CD4-positive, alpha-beta T cell (primary cell): Measurements from ENCODE around the gene HMCN1. TPM values are rescaled to one million over a fixed set of nuclear protein-coding genes. Genes with fewer than 3 reads are reported as not detected.

ENCODE experiments used
- ATAC-seq: fragments of 200-7000 bp; cut with Tn5 transposase; one replicate; pipeline ENCODE4 v1.10.0; 2022; ENCODE audit warnings: mild to moderate bottlenecking; ENCODE audit not compliant: poor library complexity
- CTCF ChIA-PET: fragments of 350-600 bp; sonication (Branson Sonifier 250); formaldehyde crosslinking; loops from one replicate; lab custom pipeline; 2021; ENCODE audit warnings: antibody characterized with exemption, inconsistent platforms; lab: Charles Lee
- POLR2A ChIA-PET: fragments of 350-600 bp; sonication (Branson Sonifier 250); formaldehyde crosslinking; loops from one replicate; lab custom pipeline; 2021; ENCODE audit warnings: antibody characterized with exemption, inconsistent platforms; lab: Charles Lee
- DNase-seq, 14 experiments: peaks; one replicate each; pipeline ENCODE4 v3.0.0-alpha.2; 2013 to 2020; ENCODE audit warnings: mixed read lengths in 2 of 14
- H3K27ac ChIP-seq, 2 donors: one replicate each; pipeline versions ENCODE4 v1.5.1 to v1.7.0; 2013; ENCODE audit warnings: low read length in 2 of 2, low read depth in 1 of 2, mild to moderate bottlenecking in 1 of 2
- H3K27me3 ChIP-seq, 2 experiments: 1 replicate in 1 of 2; 2 replicates in 1 of 2; pipeline versions ENCODE4 v1.6.1 to v1.7.0; 2013; ENCODE audit warnings: low read length in 2 of 2, control low read depth in 1 of 2, mild to moderate bottlenecking in 1 of 2, moderate library complexity in 1 of 2; ENCODE audit not compliant: insufficient read depth in 2 of 2, control insufficient read depth in 1 of 2
- H3K36me3 ChIP-seq: one replicate; pipeline ENCODE4 v1.6.1; 2013; ENCODE audit warnings: low read length, control low read depth; ENCODE audit not compliant: insufficient read depth
- H3K4me1 ChIP-seq: one replicate; pipeline ENCODE4 v1.6.1; 2013; ENCODE audit warnings: low read length, control low read depth; ENCODE audit not compliant: insufficient read depth
- H3K4me3 ChIP-seq: one replicate; pipeline ENCODE4 v1.5.1; 2013; ENCODE audit warnings: mild to moderate bottlenecking, low read length, moderate library complexity
- H3K9me3 ChIP-seq, 2 experiments: 1 replicate in 1 of 2; 2 replicates in 1 of 2; pipeline versions ENCODE4 v1.6.1 to v1.7.0; 2013; ENCODE audit warnings: low read length in 2 of 2, mild to moderate bottlenecking in 2 of 2, control low read depth in 1 of 2, moderate library complexity in 1 of 2; ENCODE audit not compliant: control insufficient read depth in 1 of 2, insufficient read depth in 1 of 2
- H3K27ac Mint-ChIP-seq: one replicate; pipeline ENCODE4 v1.8.0; 2020; ENCODE audit warnings: mixed read lengths
- H3K27me3 Mint-ChIP-seq: one replicate; pipeline ENCODE4 v1.8.0; 2021; ENCODE audit warnings: mixed read lengths
- H3K36me3 Mint-ChIP-seq: one replicate; pipeline ENCODE4 v1.8.0; 2021; ENCODE audit warnings: low read depth, mixed read lengths
- H3K4me1 Mint-ChIP-seq: one replicate; pipeline ENCODE4 v1.8.0; 2021; ENCODE audit warnings: low read depth, mixed read lengths
- H3K4me3 Mint-ChIP-seq: one replicate; pipeline ENCODE4 v1.8.0; 2020; ENCODE audit warnings: mild to moderate bottlenecking, mixed read lengths
- H3K9me3 Mint-ChIP-seq: one replicate; pipeline ENCODE4 v1.8.0; 2020; ENCODE audit warnings: mixed read lengths
- CTCF ChIP-seq: fragments of 200-600 bp; IDR thresholded peaks from one replicate; pipeline ENCODE4 v1.8.0; 2022; ENCODE audit warnings: antibody characterized with exemption, mild to moderate bottlenecking
- intact Hi-C, 2 experiments: fragments of 100-400 bp; cut with DNase I in 1 of 2; cut with micrococcal nuclease in 1 of 2; formaldehyde crosslinking; loops; one replicate each; pipeline versions ENCODE4 v1.15.1 to v1.9.0; 2023 to 2025; cut with DNase I, micrococcal nuclease
- total RNA-seq, 174 experiments: library from RNA in 2 of 174; stranded (reverse) in 2 of 174; gene quantifications; one replicate each; pipeline ENCODE4 v1.2.3 and lab custom pipeline; 2021 to 2026

HMCN1 gene
- total RNA-seq, 2 experiments from 2014 or later, result 0.14 TPM

GRCh38 chr1:185912504-185912903 is 178.3 kb downstream of the HMCN1 start:
- Mint-ChIP-seq H3K36me3 (no peaks in the 10 kb centered on the region), H3K27ac (no peak overlapping the region), H3K4me1 (no peaks in the 10 kb centered on the region), H3K27me3 (no peaks in the 10 kb centered on the region), H3K4me3 (no peak overlapping the region), H3K9me3 (no peaks in the 10 kb centered on the region)
- CTCF ChIA-PET, result no interaction called here
- ATAC-seq, result no peak
- no peaks in the 10 kb centered on the region for H3K27me3 ChIP-seq
- H3K27ac ChIP-seq, result no peak overlapping the region
- H3K4me3 ChIP-seq, result no peak overlapping the region
- no peaks in the 10 kb centered on the region for H3K36me3 ChIP-seq
- no peak for DNase-seq
- no peaks in the 10 kb centered on the region for H3K4me1 ChIP-seq
- no peak for TF ChIP-seq CTCF
- intact Hi-C loops, result no loop called here
- no peaks in the 10 kb centered on the region for H3K9me3 ChIP-seq
- POLR2A ChIA-PET, result no interaction called here

GRCh38 chr1:185914089-185914488 is 179.9 kb downstream of the HMCN1 start:
- CTCF ChIA-PET, result no interaction called here

GRCh38 chr1:185916861-185917260 is 182.7 kb downstream of the HMCN1 start:
- CTCF ChIA-PET, result no interaction called here
- TF ChIP-seq CTCF, result no peak
- no peaks in the 10 kb centered on the region for H3K9me3 Mint-ChIP-seq
- H3K27me3 Mint-ChIP-seq, result no peaks in the 10 kb centered on the region
- no peak overlapping the region for H3K4me3 ChIP-seq
- H3K36me3 ChIP-seq, result no peaks in the 10 kb centered on the region
- intact Hi-C loops, result no loop called here
- POLR2A ChIA-PET, result no interaction called here
- no peak overlapping the region for H3K4me3 Mint-ChIP-seq
- no peaks in the 10 kb centered on the region for H3K4me1 Mint-ChIP-seq
- H3K27me3 ChIP-seq, result no peaks in the 10 kb centered on the region
- ATAC-seq, result no peak
- no peaks in the 10 kb centered on the region for H3K9me3 ChIP-seq
- no peak overlapping the region for H3K27ac ChIP-seq
- no peaks in the 10 kb centered on the region for H3K4me1 ChIP-seq
- no peak for DNase-seq
- H3K36me3 Mint-ChIP-seq, result no peaks in the 10 kb centered on the region
- no peak overlapping the region for H3K27ac Mint-ChIP-seq

More at GRCh38 chr1:185914089-185914488, 179.9 kb downstream of the HMCN1 start:
- Histone ChIP-seq H3K27me3 (no peaks in the 10 kb centered on the region), H3K27ac (no peak overlapping the region), H3K4me1 (no peaks in the 10 kb centered on the region), H3K36me3 (no peaks in the 10 kb centered on the region), H3K9me3 (no peaks in the 10 kb centered on the region), H3K4me3 (no peak overlapping the region)
- no peak for TF ChIP-seq CTCF
- DNase-seq (no peak), ATAC-seq (no peak)
- Mint-ChIP-seq H3K27me3 (no peaks in the 10 kb centered on the region), H3K4me1 (no peaks in the 10 kb centered on the region), H3K27ac (no peak overlapping the region), H3K9me3 (no peaks in the 10 kb centered on the region), H3K36me3 (no peaks in the 10 kb centered on the region), H3K4me3 (no peak overlapping the region)
- intact Hi-C loops, result no loop called here
- POLR2A ChIA-PET, result no interaction called here
